Dermis blood vessel endothelial cell (primary cell): ENCODE measurements around the gene PPP4R4. TPM values are rescaled to one million over a fixed set of nuclear protein-coding genes. Genes with fewer than 3 reads are reported as not detected.
"Not testable (repeated sequence)": the region's sequence is repeated elsewhere in the genome, so short reads cannot be mapped to it uniquely, and the experiment has no call there.

Experiments
- DNase-seq: peaks from one replicate; pipeline ENCODE4 v3.0.0; 2010
- total RNA-seq: library from RNA; depleted of rRNA; stranded (reverse); fragments of >200 nt; gene quantifications from 2 replicates; pipeline ENCODE4 v1.2.3, GENCODE V29; 2014

The PPP4R4 gene
- total RNA-seq, 1 donor from 2014 or later = not detected

- no peak for DNase-seq
These were observed 104.6 kb downstream of the PPP4R4 start for GRCh38 chr14:94278731-94279130.

- no peak for DNase-seq
These were observed 109.0 kb downstream of the PPP4R4 start for GRCh38 chr14:94282991-94283723.

- DNase-seq = no peak
These were observed 110.1 kb downstream of the PPP4R4 start for GRCh38 chr14:94284221-94284620.

GRCh38 chr14:94285158-94285557 lies 111.0 kb downstream of the PPP4R4 start:
- no peak for DNase-seq

- no peak for DNase-seq
These were observed 114.7 kb downstream of the PPP4R4 start for GRCh38 chr14:94288610-94289465.

GRCh38 chr14:94290197-94290596 lies 116.1 kb downstream of the PPP4R4 start:
- DNase-seq = no peak

GRCh38 chr14:94291159-94291905 lies 117.2 kb downstream of the PPP4R4 start:
- no peak for DNase-seq

GRCh38 chr14:94291906-94292525 lies 117.9 kb downstream of the PPP4R4 start:
- no peak for DNase-seq

GRCh38 chr14:94292526-94292871 lies 118.4 kb downstream of the PPP4R4 start:
- DNase-seq = no peak

- DNase-seq = no peak
These were observed 118.9 kb downstream of the PPP4R4 start, which contains the start of gene SERPINA10 for GRCh38 chr14:94292872-94293577. TSS of gene SERPINA10 (minus strand) at chr14:94293268. CDS start at chr14:94290593, 2,675 bp downstream.

- no peak for DNase-seq
These were observed 119.4 kb downstream of the PPP4R4 start for GRCh38 chr14:94293578-94293924.

GRCh38 chr14:94295360-94296180 lies 121.4 kb downstream of the PPP4R4 start:
- DNase-seq = no peak

- DNase-seq = not testable (repeated sequence)
These were observed 122.0 kb downstream of the PPP4R4 start for GRCh38 chr14:94296181-94296545.

GRCh38 chr14:94298130-94298529 lies 124.0 kb downstream of the PPP4R4 start:
- DNase-seq = no peak

- DNase-seq = no peak
These were observed 129.0 kb downstream of the PPP4R4 start for GRCh38 chr14:94303111-94303510.

- no peak for DNase-seq
These were observed 130.1 kb downstream of the PPP4R4 start for GRCh38 chr14:94304243-94304642.

GRCh38 chr14:94305620-94306019 lies 131.5 kb downstream of the PPP4R4 start:
- DNase-seq = no peak

GRCh38 chr14:94306047-94306978 lies 132.2 kb downstream of the PPP4R4 start:
- DNase-seq = no peak

- no peak for DNase-seq
These were observed 133.4 kb downstream of the PPP4R4 start for GRCh38 chr14:94307410-94307992.

GRCh38 chr14:94309721-94310120 lies 135.6 kb downstream of the PPP4R4 start:
- no peak for DNase-seq
